DND-41 (cell line): Measurements from ENCODE around the gene FAM50B.

Experiments used
- ATAC-seq: fragments of 200-7000 bp; cut with Tn5 transposase; 3 replicates; pipeline ENCODE4 v1.9.1; 2021; ENCODE audit warnings: low read depth; ENCODE audit not compliant: insufficient read depth
- DNase-seq: peaks from one replicate; pipeline ENCODE4 v3.0.0-alpha.2; 2020
- H2AFZ ChIP-seq: 2 replicates; pipeline ENCODE4 v1.6.0; 2012; ENCODE audit warnings: low read depth, low read length
- H3K27ac ChIP-seq: 2 replicates; pipeline ENCODE4 v1.5.1; 2012; ENCODE audit warnings: low read length, inconsistent platforms
- H3K27me3 ChIP-seq: fragments of 200-600 bp; sonication (generic); 2 replicates; pipeline ENCODE4 v1.6.0; 2012; ENCODE audit warnings: low read length, mild to moderate bottlenecking, inconsistent platforms; ENCODE audit not compliant: insufficient read depth, poor library complexity
- H3K36me3 ChIP-seq: 2 replicates; pipeline ENCODE4 v1.5.1; 2012; ENCODE audit warnings: low read length, inconsistent platforms; ENCODE audit not compliant: insufficient read depth
- H3K4me1 ChIP-seq: 2 replicates; pipeline ENCODE4 v1.5.1; 2012; ENCODE audit warnings: mild to moderate bottlenecking, low read length; ENCODE audit not compliant: insufficient read depth
- H3K4me2 ChIP-seq: 2 replicates; pipeline ENCODE4 v1.6.0; 2012; ENCODE audit warnings: mild to moderate bottlenecking, moderate library complexity, low read length, inconsistent platforms; ENCODE audit not compliant: insufficient read depth
- H3K4me3 ChIP-seq, 2 experiments: fragments of 200-600 bp in 1 of 2; shearing (Covaris generic) in 1 of 2; 2 replicates each; pipeline ENCODE4 v1.5.1; 2012 to 2016; ENCODE audit warnings: inconsistent platforms in 2 of 2, low read length in 2 of 2, mild to moderate bottlenecking in 2 of 2, low read depth in 1 of 2, moderate library complexity in 1 of 2
- H3K79me2 ChIP-seq: 2 replicates; pipeline ENCODE4 v1.6.0; 2012; ENCODE audit warnings: low read length, inconsistent platforms; ENCODE audit not compliant: insufficient read depth
- H3K9ac ChIP-seq: 2 replicates; pipeline ENCODE4 v1.6.0; 2012; ENCODE audit warnings: low read depth, mild to moderate bottlenecking, inconsistent platforms, low read length, moderate library complexity
- H3K9me3 ChIP-seq: 2 replicates; pipeline ENCODE4 v1.5.1; 2012; ENCODE audit warnings: low read length, moderate library complexity, mild to moderate bottlenecking, inconsistent platforms; ENCODE audit not compliant: insufficient read depth, severe bottlenecking
- H4K20me1 ChIP-seq: 2 replicates; pipeline ENCODE4 v1.6.0; 2012; ENCODE audit warnings: low read length; ENCODE audit not compliant: insufficient read depth
- EZH2 ChIP-seq: IDR thresholded peaks from 3 replicates; pipeline ENCODE4 v1.6.1; 2012; ENCODE audit warnings: borderline replicate concordance, low read depth, mild to moderate bottlenecking, moderate library complexity, low read length, inconsistent platforms; ENCODE audit not compliant: severe bottlenecking
- TF ChIP-seq, protein P1 (sequence below): IDR thresholded peaks from 2 replicates; pipeline ENCODE4 v1.5.1; 2012; ENCODE audit warnings: borderline replicate concordance, low read length, moderate library complexity, mild to moderate bottlenecking; ENCODE audit not compliant: poor library complexity, severe bottlenecking; ENCODE audit errors: extremely low read depth

FAM50B gene

GRCh38 chr6:3825331-3825831, 23.8 kb upstream of the FAM50B start:
- Histone ChIP-seq H4K20me1 (no peaks in the 10 kb centered on the region), H3K4me1 (no peaks in the 10 kb centered on the region), H3K27ac (no peak overlapping the region), H3K4me3 (no peak overlapping the region), H2AFZ (no peak overlapping the region), H3K79me2 (no peaks in the 10 kb centered on the region), H3K9ac (no peak overlapping the region), H3K36me3 (no peaks in the 10 kb centered on the region), H3K27me3 (peaks cover 2% of the 10 kb centered on the region), H3K9me3 (no peaks in the 10 kb centered on the region), H3K4me2 (no peak overlapping the region)
- ATAC-seq (no peak), DNase-seq (no peak)
- TF ChIP-seq, protein P1, sequence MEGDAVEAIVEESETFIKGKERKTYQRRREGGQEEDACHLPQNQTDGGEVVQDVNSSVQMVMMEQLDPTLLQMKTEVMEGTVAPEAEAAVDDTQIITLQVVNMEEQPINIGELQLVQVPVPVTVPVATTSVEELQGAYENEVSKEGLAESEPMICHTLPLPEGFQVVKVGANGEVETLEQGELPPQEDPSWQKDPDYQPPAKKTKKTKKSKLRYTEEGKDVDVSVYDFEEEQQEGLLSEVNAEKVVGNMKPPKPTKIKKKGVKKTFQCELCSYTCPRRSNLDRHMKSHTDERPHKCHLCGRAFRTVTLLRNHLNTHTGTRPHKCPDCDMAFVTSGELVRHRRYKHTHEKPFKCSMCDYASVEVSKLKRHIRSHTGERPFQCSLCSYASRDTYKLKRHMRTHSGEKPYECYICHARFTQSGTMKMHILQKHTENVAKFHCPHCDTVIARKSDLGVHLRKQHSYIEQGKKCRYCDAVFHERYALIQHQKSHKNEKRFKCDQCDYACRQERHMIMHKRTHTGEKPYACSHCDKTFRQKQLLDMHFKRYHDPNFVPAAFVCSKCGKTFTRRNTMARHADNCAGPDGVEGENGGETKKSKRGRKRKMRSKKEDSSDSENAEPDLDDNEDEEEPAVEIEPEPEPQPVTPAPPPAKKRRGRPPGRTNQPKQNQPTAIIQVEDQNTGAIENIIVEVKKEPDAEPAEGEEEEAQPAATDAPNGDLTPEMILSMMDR: no peak
- no peak for TF ChIP-seq EZH2

DNA sequence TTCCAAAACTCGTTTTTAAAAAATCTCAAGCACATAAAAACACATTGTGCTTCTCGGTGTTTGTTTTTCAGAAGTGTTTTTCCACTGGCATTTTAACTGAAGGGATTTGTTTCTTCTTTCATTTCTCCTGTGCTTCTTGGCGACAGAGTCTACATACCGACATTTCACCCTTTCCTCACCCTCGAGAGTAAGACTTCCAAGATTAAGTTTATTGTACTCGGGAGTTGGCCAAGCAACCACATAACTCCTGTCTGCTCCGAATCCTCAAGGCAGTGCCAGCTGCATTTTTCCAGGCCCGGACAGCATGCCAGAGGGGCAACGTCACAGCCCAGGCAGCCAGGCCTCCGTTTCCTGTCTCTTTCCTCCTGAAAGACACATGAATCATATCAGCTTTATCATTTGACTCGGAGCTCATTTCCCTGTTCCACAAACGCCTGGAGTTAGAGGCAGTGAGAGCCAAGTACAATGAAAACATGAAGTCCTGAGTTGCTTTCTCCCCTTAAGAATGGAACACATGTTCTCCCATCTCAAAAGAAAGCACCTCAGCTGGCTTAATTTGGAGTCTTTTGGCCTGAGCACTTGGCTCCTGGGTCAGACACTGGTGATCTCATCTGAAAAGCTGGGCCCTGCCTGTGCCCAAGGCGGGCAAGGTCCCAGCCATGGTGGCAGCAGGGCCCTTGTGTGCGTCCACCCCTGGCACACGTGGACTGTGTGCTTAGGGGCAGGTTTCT, 23.2 kb upstream of the FAM50B start:
- Histone ChIP-seq H3K9me3 (no peaks in the 10 kb centered on the region), H3K27ac (no peak overlapping the region), H2AFZ (no peak overlapping the region), H3K4me2 (no peak overlapping the region), H3K36me3 (no peaks in the 10 kb centered on the region), H3K27me3 (peaks cover 2% of the 10 kb centered on the region), H3K9ac (no peak overlapping the region), H3K79me2 (no peaks in the 10 kb centered on the region), H4K20me1 (no peaks in the 10 kb centered on the region), H3K4me1 (no peaks in the 10 kb centered on the region), H3K4me3 (no peak overlapping the region)
- ATAC-seq: no peak
- TF ChIP-seq EZH2: no peak
- TF ChIP-seq, protein P1: no peak
- DNase-seq: no peak

DNA sequence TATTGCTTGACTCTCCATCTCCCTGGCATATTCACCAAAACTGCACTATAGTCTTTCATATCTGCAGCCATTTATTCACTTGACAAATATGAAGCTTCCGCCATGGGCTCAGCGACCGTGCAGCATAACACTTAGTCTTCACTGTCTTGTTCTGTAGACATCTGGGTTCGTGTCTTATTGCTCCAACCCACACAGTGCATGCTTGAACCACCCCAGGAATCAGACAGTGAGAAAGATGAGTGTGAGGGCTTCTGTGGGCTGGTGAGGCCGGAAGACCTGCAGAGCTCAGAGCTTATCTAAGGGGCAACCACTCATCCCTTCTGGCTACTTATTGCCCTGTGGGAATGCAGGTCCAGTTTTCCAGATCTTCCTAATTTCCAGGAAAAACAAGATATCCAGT, 19.9 kb upstream of the FAM50B start:
- no peak overlapping the region for H3K4me3 ChIP-seq
- H3K27me3 ChIP-seq: peaks cover 2% of the 10 kb centered on the region
- DNase-seq (no peak), ATAC-seq (no peak)
- no peaks in the 10 kb centered on the region for H4K20me1 ChIP-seq
- no peaks in the 10 kb centered on the region for H3K4me1 ChIP-seq
- TF ChIP-seq, protein P1: no peak
- no peak for TF ChIP-seq EZH2
- H3K27ac ChIP-seq: no peak overlapping the region
- no peaks in the 10 kb centered on the region for H3K9me3 ChIP-seq
- H3K4me2 ChIP-seq: no peak overlapping the region
- H3K36me3 ChIP-seq: no peaks in the 10 kb centered on the region
- no peak overlapping the region for H2AFZ ChIP-seq
- H3K79me2 ChIP-seq: no peaks in the 10 kb centered on the region
- no peak overlapping the region for H3K9ac ChIP-seq
